Urinary bladder (tissue), 4 donors: ENCODE data around the gene FBXL19. TPM values are rescaled to one million over a fixed set of nuclear protein-coding genes. Genes with fewer than 3 reads are reported as not detected.
A peak's percentile ranks its signal among the peaks of the same experiment; 100 is the strongest.

Source experiments
- DNase-seq: peaks from one replicate; pipeline ENCODE4 v3.0.0-alpha.2; 2015; ENCODE audit errors: extremely low spot score
- H3K27ac ChIP-seq: one replicate; pipeline ENCODE4 v1.5.1; 2013; ENCODE audit warnings: low read depth, mild to moderate bottlenecking, moderate library complexity
- H3K36me3 ChIP-seq: one replicate; pipeline ENCODE4 v1.6.1; 2013; ENCODE audit warnings: mild to moderate bottlenecking, moderate library complexity; ENCODE audit not compliant: insufficient read depth
- H3K4me1 ChIP-seq: one replicate; pipeline ENCODE4 v1.6.1; 2013; ENCODE audit warnings: mild to moderate bottlenecking, moderate library complexity; ENCODE audit not compliant: insufficient read depth
- H3K4me3 ChIP-seq: one replicate; pipeline ENCODE4 v1.5.1; 2013; ENCODE audit warnings: low read depth, low read length
- WGBS: extraction: QIAGEN DNeasy Blood & Tissue Kit; methylation state at CpG from one replicate; pipeline ENCODE4 v1.1.7; 2013; 5-methylcytosine and 5-hydroxymethylcytosine counted together
- polyA plus RNA-seq: library from polyadenylated mRNA; stranded (reverse); fragments of 200-250 nt; gene quantifications from one replicate; pipeline ENCODE4 v1.2.3, GENCODE V29; 2013
- total RNA-seq: library from RNA; depleted of rRNA; stranded (reverse); fragments of >200 nt; gene quantifications from one replicate; pipeline ENCODE4 v1.2.3, GENCODE V29; 2014
- donor health status: healthy with polysubstance abuse.
- donor health status: healthy.

FBXL19 gene
- total RNA-seq (9.6 TPM), polyA plus RNA-seq (15.2 TPM)

- peak within 1 kb of the TSS; percentile 78 for H3K4me3 ChIP-seq
- no peaks in the 10 kb centered on the region for H3K36me3 ChIP-seq
- H3K4me1 ChIP-seq, result no peaks in the 10 kb centered on the region
- DNase-seq, result no peak
- H3K27ac ChIP-seq, result peak within 1 kb of the TSS; percentile 89
- WGBS, result under 1% methylated on average over 31 of the region's 31 CpGs
Measured at GRCh38 chr16:30923554-30924075, at the start of gene FBXL19. FBXL19 (plus strand) TSS chr16:30923572; CDS start chr16:30925755, 2,183 bp downstream.

- Histone ChIP-seq H3K4me3 (peak overlapping the region; percentile 73), H3K4me1 (no peaks in the 10 kb centered on the region), H3K36me3 (no peaks in the 10 kb centered on the region), H3K27ac (peak overlapping the region; percentile 80)
- WGBS, result 19% methylated on average over 23 of the region's 23 CpGs
- DNase-seq, result no peak
Measured at GRCh38 chr16:30874244-30874820, 49.0 kb upstream of the FBXL19 start.

- no peaks in the 10 kb centered on the region for H3K36me3 ChIP-seq
- H3K4me3 ChIP-seq, result peak overlapping the region; percentile 73
- WGBS, result under 1% methylated on average over 85 of the region's 85 CpGs
- DNase-seq, result peak; percentile 80
- peak overlapping the region; percentile 80 for H3K27ac ChIP-seq
- no peaks in the 10 kb centered on the region for H3K4me1 ChIP-seq
Measured at GRCh38 chr16:30874821-30875717, 48.3 kb upstream of the FBXL19 start.

- peak overlapping the region; percentile 80 for H3K27ac ChIP-seq
- DNase-seq, result no peak
- peak overlapping the region; percentile 73 for H3K4me3 ChIP-seq
- 12% methylated on average over 12 of the region's 12 CpGs for WGBS
- no peaks in the 10 kb centered on the region for H3K36me3 ChIP-seq
- no peaks in the 10 kb centered on the region for H3K4me1 ChIP-seq
Measured at GRCh38 chr16:30875871-30876801, 47.2 kb upstream of the FBXL19 start.

GRCh38 chr16:30876867-30877266 lies 46.5 kb upstream of the FBXL19 start:
- H3K27ac ChIP-seq, result no peak overlapping the region
- no peak overlapping the region for H3K4me3 ChIP-seq
- H3K36me3 ChIP-seq, result no peaks in the 10 kb centered on the region
- DNase-seq, result no peak
- WGBS, result 77% methylated on average over 5 of the region's 5 CpGs
- no peaks in the 10 kb centered on the region for H3K4me1 ChIP-seq

GRCh38 chr16:30882429-30883310 lies 40.7 kb upstream of the FBXL19 start:
- H3K4me3 ChIP-seq, result no peak overlapping the region
- DNase-seq, result no peak
- H3K4me1 ChIP-seq, result no peaks in the 10 kb centered on the region
- H3K27ac ChIP-seq, result no peak overlapping the region
- H3K36me3 ChIP-seq, result no peaks in the 10 kb centered on the region
- WGBS, result 69% methylated on average over 4 of the region's 4 CpGs

- no peak overlapping the region for H3K4me3 ChIP-seq
- no peaks in the 10 kb centered on the region for H3K4me1 ChIP-seq
- 83% methylated on average over 3 of the region's 3 CpGs for whole genome bisulfite sequencing
- no peak for DNase-seq
- H3K36me3 ChIP-seq, result no peaks in the 10 kb centered on the region
- H3K27ac ChIP-seq, result no peak overlapping the region
Measured at GRCh38 chr16:30884760-30885159, 38.6 kb upstream of the FBXL19 start.

- no peak for DNase-seq
- H3K4me3 ChIP-seq, result no peak overlapping the region
- WGBS, result 94% methylated on average over 9 of the region's 9 CpGs
- H3K36me3 ChIP-seq, result no peaks in the 10 kb centered on the region
- H3K27ac ChIP-seq, result no peak overlapping the region
- H3K4me1 ChIP-seq, result no peaks in the 10 kb centered on the region
Measured at GRCh38 chr16:30885196-30885595, 38.2 kb upstream of the FBXL19 start.

GRCh38 chr16:30886145-30886544 lies 37.2 kb upstream of the FBXL19 start:
- no peak for DNase-seq
- Histone ChIP-seq H3K4me3 (no peak overlapping the region), H3K36me3 (no peaks in the 10 kb centered on the region), H3K27ac (no peak overlapping the region), H3K4me1 (no peaks in the 10 kb centered on the region)
- WGBS, result 97% methylated on average over 1 of the region's 1 CpG

- no peaks in the 10 kb centered on the region for H3K36me3 ChIP-seq
- no peak overlapping the region for H3K27ac ChIP-seq
- H3K4me1 ChIP-seq, result no peaks in the 10 kb centered on the region
- no peak overlapping the region for H3K4me3 ChIP-seq
- no peak for DNase-seq
- WGBS, result 90% methylated on average over 9 of the region's 9 CpGs
Measured at GRCh38 chr16:30887927-30888326, 35.4 kb upstream of the FBXL19 start.

GRCh38 chr16:30888856-30889499 lies 34.4 kb upstream of the FBXL19 start:
- 82% methylated on average over 8 of the region's 8 CpGs for WGBS
- H3K27ac ChIP-seq, result no peak overlapping the region
- DNase-seq, result no peak
- no peaks in the 10 kb centered on the region for H3K36me3 ChIP-seq
- H3K4me1 ChIP-seq, result no peaks in the 10 kb centered on the region
- H3K4me3 ChIP-seq, result no peak overlapping the region

- WGBS, result 84% methylated on average over 5 of the region's 5 CpGs
- no peak for DNase-seq
- H3K36me3 ChIP-seq, result no peaks in the 10 kb centered on the region
Measured at GRCh38 chr16:30889721-30890120, 33.7 kb upstream of the FBXL19 start.

More at GRCh38 chr16:30889721-30890120, 33.7 kb upstream of the FBXL19 start:
- no peaks in the 10 kb centered on the region for H3K4me1 ChIP-seq
- H3K4me3 ChIP-seq, result no peak overlapping the region
- H3K27ac ChIP-seq, result no peak overlapping the region
